ENCODE measurements around the gene TNRC6C.
"Not testable (repeated sequence)": the region's sequence is repeated elsewhere in the genome, so short reads cannot be mapped to it uniquely, and the experiment has no call there.

GRCh38 chr17:77982430-77982829, 23.9 kb downstream of the TNRC6C start:
- TF ChIP-seq, protein P1, sequence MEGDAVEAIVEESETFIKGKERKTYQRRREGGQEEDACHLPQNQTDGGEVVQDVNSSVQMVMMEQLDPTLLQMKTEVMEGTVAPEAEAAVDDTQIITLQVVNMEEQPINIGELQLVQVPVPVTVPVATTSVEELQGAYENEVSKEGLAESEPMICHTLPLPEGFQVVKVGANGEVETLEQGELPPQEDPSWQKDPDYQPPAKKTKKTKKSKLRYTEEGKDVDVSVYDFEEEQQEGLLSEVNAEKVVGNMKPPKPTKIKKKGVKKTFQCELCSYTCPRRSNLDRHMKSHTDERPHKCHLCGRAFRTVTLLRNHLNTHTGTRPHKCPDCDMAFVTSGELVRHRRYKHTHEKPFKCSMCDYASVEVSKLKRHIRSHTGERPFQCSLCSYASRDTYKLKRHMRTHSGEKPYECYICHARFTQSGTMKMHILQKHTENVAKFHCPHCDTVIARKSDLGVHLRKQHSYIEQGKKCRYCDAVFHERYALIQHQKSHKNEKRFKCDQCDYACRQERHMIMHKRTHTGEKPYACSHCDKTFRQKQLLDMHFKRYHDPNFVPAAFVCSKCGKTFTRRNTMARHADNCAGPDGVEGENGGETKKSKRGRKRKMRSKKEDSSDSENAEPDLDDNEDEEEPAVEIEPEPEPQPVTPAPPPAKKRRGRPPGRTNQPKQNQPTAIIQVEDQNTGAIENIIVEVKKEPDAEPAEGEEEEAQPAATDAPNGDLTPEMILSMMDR (IDR thresholded peaks at IDR 0.05; ENCODE audit: poor library complexity) = not testable (repeated sequence)
- TF ChIP-seq EZH2 (IDR thresholded peaks at IDR 0.05; ENCODE audit: borderline replicate concordance) = not testable (repeated sequence)

All from hepatocyte (in vitro differentiated cells).